ENCODE results near the gene MALRD1. TPM values are rescaled to one million over a fixed set of nuclear protein-coding genes. Genes with fewer than 3 reads are reported as not detected.
"Not testable (repeated sequence)": the region's sequence is repeated elsewhere in the genome, so short reads cannot be mapped to it uniquely, and the experiment has no call there.

Gene MALRD1
- total and polyA plus RNA-seq, 2 of the 8 experiments (the other 6 are each of a cell fraction or from before 2014, with no cell fraction given), result 0.32 to 0.35 TPM

- H3K23ac ChIP-seq (ENCODE audit: insufficient read length); DNase-seq (ENCODE audit: low read depth in 1 of 2, low spot score in 2 of 2); POLR2A ChIA-PET (ENCODE audit: partially characterized antibody); H3K9ac ChIP-seq (replicated peaks in 1 of 4; ENCODE audit: extremely low read depth in 1 of 4, low read depth in 3 of 4, low read length in 3 of 4); H3K79me1 ChIP-seq (ENCODE audit: low read depth, low read length); H2BK120ac ChIP-seq (replicated peaks; ENCODE audit: low read depth, low read length); H3K23me2 ChIP-seq (ENCODE audit: low read depth, low read length); H3K9me3 ChIP-seq (ENCODE audit: insufficient read depth in 2 of 2, low read depth in 1 of 2, low read length in 1 of 2); H3K27me3 ChIP-seq (replicated peaks in 1 of 4; ENCODE audit: control insufficient read depth in 3 of 4, extremely low read depth in 1 of 4, insufficient read depth in 3 of 4, low read length in 3 of 4); H3K4me3 ChIP-seq (ENCODE audit: extremely low read depth in 1 of 4, insufficient read depth in 2 of 4, low read depth in 3 of 4, low read length in 4 of 4); H4K20me1 ChIP-seq (replicated peaks in 1 of 2; ENCODE audit: control insufficient read depth in 1 of 2, insufficient read depth in 2 of 2, low read length in 2 of 2); H3K27ac ChIP-seq (ENCODE audit: low read depth, low read length); H3K36me3 ChIP-seq (ENCODE audit: control insufficient read depth in 2 of 4, insufficient read depth in 4 of 4, low read length in 3 of 4); H4K8ac ChIP-seq (ENCODE audit: extremely low read depth, insufficient read depth, low read length); H3K4ac ChIP-seq (replicated peaks; ENCODE audit: insufficient read length, low read depth, low read length); H2BK20ac ChIP-seq (ENCODE audit: low read length); H3K4me1 ChIP-seq (replicated peaks in 1 of 4; ENCODE audit: control insufficient read depth in 3 of 4, insufficient read depth in 4 of 4, low read length in 3 of 4); H3K79me2 ChIP-seq (ENCODE audit: control insufficient read depth in 1 of 2, insufficient read depth in 2 of 2, low read length in 2 of 2); H4K5ac ChIP-seq (ENCODE audit: insufficient read length, low read depth, low read length); H3K56ac ChIP-seq (replicated peaks; ENCODE audit: insufficient read length, low read depth, low read length); H3K18ac ChIP-seq (ENCODE audit: extremely low read depth, low read length); H2BK15ac ChIP-seq (ENCODE audit: low read length); H3K14ac ChIP-seq (ENCODE audit: insufficient read length); H4K91ac ChIP-seq (replicated peaks; ENCODE audit: insufficient read length, low read length); H2AK5ac ChIP-seq (ENCODE audit: low read depth, low read length); FAIRE-seq: not testable (repeated sequence)
- Histone ChIP-seq H2BK5ac (ENCODE audit: low read depth, low read length) (peak overlapping the region; percentile 55; the same call in 1 of the 2 replicates), H3K4me2 (ENCODE audit: insufficient read depth in 1 of 2, low read depth in 2 of 2, low read length in 2 of 2) (0 out of 4 replicates have a peak overlapping the region, but pooled peaks have one; percentile 7 to 16), H2BK12ac (ENCODE audit: low read depth, low read length) (peak overlapping the region; percentile 64; the same call in 1 of the 2 replicates), H2AFZ (ENCODE audit: low read length) (0 out of 2 replicates have a peak overlapping the region, but pooled peaks have one; percentile 9)
- WGBS, 2 experiments (ENCODE audit: extremely low coverage in 1 of 2, insufficient coverage in 1 of 2, insufficient read length in 1 of 2, insufficient replicate concordance in 2 of 2, low coverage in 1 of 2, low lambda C conversion rate in 2 of 2, missing lambda C conversion rate in 1 of 2), result 59% methylated on average over 7 of the region's 8 CpGs; no CpG with 5 or more reads in 1 of the 2 experiments
- CTCF ChIA-PET (ENCODE audit: partially characterized antibody), result interaction anchor here (0.6 kb wide), 1 partner anchor 187 kb away, joined by 4 read pairs; no protein-coding TSS in a partner anchor
- TF ChIP-seq E2F6 (IDR thresholded peaks at IDR 0.05), result peak; percentile 20; the same call in 1 of the 2 replicates
- 0 out of 2 replicates have a peak, but pooled peaks have one; percentile 12 for TF ChIP-seq MAX (IDR thresholded peaks at IDR 0.05)
These were observed 461.6 kb downstream of the MALRD1 start for GRCh38 chr10:19510005-19510732.
